HL-60 (cell line): Measurements from ENCODE around the gene CALML6.

Experiments
- DNase-seq, 2 experiments: peaks; one replicate each; pipeline ENCODE4 v3.0.0-alpha.2; 2010 to 2020; ENCODE audit warnings: low read depth in 1 of 2, low spot score in 1 of 2
- H3K27ac ChIP-seq: fragments of 250-450 bp; sonication (Bioruptor Pico); replicated peaks from 2 replicates; pipeline ENCODE4 v1.5.1; 2020; ENCODE audit warnings: mild to moderate bottlenecking, moderate library complexity
- H3K27me3 ChIP-seq: fragments of 250-450 bp; sonication (Bioruptor Pico); 2 replicates; pipeline ENCODE4 v1.5.1; 2021; ENCODE audit warnings: mild to moderate bottlenecking, moderate library complexity; ENCODE audit not compliant: insufficient read depth, poor library complexity, severe bottlenecking
- H3K4me3 ChIP-seq: replicated peaks from 2 replicates; pipeline ENCODE4 v1.5.1; 2011; ENCODE audit warnings: mild to moderate bottlenecking, control low read depth, low read length; ENCODE audit not compliant: insufficient read depth
- GABPA ChIP-seq: IDR thresholded peaks from 2 replicates; pipeline ENCODE4 v1.6.1; 2012; ENCODE audit warnings: low read depth
- POLR2AphosphoS5 ChIP-seq: IDR thresholded peaks from 2 replicates; pipeline ENCODE4 v1.6.1; 2012; ENCODE audit warnings: low read depth
- SPI1 ChIP-seq: IDR thresholded peaks from 2 replicates; pipeline ENCODE4 v1.6.1; 2012; ENCODE audit warnings: low read depth, mild to moderate bottlenecking, borderline replicate concordance
- TF ChIP-seq, protein P1 (sequence below): IDR thresholded peaks from one replicate; pipeline ENCODE4 v1.5.1; 2011; ENCODE audit warnings: low read length, control low read depth, inconsistent platforms; ENCODE audit not compliant: insufficient read depth
- TF ChIP-seq, protein P2 (sequence below): IDR thresholded peaks from 2 replicates; pipeline ENCODE4 v1.6.1; 2012; ENCODE audit warnings: low read depth; ENCODE audit not compliant: insufficient replicate concordance

Gene CALML6

DNA sequence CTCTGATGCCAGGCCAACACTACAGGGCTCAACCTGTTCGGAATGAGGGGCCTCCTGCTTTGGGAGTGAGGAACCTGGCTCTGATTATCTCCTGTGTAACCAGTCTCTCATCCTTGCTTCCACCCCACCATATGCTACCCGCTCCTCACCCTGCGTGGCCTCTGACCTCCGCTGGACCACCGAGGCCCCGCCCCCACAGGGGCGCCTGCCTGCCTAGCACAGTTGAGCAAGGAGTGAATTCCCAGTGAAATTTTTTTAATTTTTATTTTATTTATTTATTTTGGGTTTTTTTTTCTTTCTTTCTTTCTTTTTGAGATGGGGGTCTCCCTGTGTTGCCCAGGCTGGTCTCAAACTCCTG is 22.3 kb upstream of the CALML6 start:
- no peaks in the 10 kb centered on the region for H3K27me3 ChIP-seq
- H3K27ac ChIP-seq: no peak overlapping the region
- no peak overlapping the region for H3K4me3 ChIP-seq
- TF ChIP-seq, protein P1, sequence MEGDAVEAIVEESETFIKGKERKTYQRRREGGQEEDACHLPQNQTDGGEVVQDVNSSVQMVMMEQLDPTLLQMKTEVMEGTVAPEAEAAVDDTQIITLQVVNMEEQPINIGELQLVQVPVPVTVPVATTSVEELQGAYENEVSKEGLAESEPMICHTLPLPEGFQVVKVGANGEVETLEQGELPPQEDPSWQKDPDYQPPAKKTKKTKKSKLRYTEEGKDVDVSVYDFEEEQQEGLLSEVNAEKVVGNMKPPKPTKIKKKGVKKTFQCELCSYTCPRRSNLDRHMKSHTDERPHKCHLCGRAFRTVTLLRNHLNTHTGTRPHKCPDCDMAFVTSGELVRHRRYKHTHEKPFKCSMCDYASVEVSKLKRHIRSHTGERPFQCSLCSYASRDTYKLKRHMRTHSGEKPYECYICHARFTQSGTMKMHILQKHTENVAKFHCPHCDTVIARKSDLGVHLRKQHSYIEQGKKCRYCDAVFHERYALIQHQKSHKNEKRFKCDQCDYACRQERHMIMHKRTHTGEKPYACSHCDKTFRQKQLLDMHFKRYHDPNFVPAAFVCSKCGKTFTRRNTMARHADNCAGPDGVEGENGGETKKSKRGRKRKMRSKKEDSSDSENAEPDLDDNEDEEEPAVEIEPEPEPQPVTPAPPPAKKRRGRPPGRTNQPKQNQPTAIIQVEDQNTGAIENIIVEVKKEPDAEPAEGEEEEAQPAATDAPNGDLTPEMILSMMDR: no peak
- DNase-seq: no peak

DNA sequence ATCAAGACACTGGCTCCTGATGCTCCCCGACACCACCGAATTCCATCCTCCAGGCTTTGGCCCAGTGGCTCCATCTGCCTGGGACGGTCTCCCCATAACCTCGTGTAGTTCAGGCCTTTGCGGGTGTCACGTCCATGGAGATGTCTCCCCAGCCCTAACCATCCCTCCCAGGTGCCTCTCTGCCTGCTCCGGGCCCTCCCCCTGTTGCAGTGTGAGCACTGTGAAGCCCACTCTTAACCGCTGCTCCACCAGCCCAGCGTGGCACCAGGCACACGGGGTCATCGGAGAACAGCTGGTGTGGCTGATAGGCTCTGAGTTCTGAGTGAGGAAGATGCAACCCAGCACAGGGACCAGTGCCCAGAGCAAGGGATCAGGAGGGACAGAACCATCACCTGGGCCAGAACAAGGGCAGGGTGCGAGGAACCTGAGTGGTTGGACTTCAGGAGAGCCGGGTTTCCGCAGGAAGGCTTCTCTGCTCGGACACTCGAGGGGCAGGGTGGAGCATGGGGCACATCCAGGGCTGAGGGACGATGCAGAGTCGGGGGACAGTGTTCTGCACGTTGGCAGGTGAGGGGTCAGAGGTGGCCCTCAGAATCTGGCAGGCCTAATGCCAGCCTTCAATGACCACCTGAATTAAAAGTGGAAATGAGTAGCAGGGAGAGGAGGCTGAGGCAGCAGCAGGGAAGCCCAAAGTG is 21.6 kb upstream of the CALML6 start:
- Histone ChIP-seq H3K4me3 (no peak overlapping the region), H3K27me3 (no peaks in the 10 kb centered on the region), H3K27ac (no peak overlapping the region)
- DNase-seq: no peak
- TF ChIP-seq, protein P2, sequence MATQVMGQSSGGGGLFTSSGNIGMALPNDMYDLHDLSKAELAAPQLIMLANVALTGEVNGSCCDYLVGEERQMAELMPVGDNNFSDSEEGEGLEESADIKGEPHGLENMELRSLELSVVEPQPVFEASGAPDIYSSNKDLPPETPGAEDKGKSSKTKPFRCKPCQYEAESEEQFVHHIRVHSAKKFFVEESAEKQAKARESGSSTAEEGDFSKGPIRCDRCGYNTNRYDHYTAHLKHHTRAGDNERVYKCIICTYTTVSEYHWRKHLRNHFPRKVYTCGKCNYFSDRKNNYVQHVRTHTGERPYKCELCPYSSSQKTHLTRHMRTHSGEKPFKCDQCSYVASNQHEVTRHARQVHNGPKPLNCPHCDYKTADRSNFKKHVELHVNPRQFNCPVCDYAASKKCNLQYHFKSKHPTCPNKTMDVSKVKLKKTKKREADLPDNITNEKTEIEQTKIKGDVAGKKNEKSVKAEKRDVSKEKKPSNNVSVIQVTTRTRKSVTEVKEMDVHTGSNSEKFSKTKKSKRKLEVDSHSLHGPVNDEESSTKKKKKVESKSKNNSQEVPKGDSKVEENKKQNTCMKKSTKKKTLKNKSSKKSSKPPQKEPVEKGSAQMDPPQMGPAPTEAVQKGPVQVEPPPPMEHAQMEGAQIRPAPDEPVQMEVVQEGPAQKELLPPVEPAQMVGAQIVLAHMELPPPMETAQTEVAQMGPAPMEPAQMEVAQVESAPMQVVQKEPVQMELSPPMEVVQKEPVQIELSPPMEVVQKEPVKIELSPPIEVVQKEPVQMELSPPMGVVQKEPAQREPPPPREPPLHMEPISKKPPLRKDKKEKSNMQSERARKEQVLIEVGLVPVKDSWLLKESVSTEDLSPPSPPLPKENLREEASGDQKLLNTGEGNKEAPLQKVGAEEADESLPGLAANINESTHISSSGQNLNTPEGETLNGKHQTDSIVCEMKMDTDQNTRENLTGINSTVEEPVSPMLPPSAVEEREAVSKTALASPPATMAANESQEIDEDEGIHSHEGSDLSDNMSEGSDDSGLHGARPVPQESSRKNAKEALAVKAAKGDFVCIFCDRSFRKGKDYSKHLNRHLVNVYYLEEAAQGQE: no peak
- no peak for TF ChIP-seq GABPA
- no peak for TF ChIP-seq SPI1
- TF ChIP-seq, protein P1: no peak
- TF ChIP-seq POLR2AphosphoS5: no peak

DNA sequence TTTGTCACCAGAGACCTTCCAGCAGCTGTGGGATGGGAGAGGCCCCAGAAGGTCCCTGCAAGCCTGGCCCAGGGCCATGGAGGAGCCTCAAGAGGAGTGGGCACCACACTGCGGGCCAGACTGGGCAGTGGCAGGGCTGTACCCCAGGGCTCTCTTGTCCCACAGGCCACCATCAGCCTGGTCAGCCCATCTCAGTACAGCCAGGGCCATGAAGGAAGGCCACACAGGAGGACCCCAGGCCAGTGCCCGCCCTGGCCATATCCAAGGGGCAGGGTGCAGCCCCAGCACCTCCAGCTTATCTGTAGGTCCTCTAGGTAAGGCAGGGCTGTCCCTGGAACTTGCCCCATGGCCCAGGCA is 21.1 kb upstream of the CALML6 start:
- H3K27ac ChIP-seq: no peak overlapping the region
- DNase-seq: no peak
- H3K27me3 ChIP-seq: no peaks in the 10 kb centered on the region
- TF ChIP-seq GABPA: no peak
- TF ChIP-seq POLR2AphosphoS5: no peak
- TF ChIP-seq SPI1: no peak
- TF ChIP-seq, protein P1: no peak
- TF ChIP-seq, protein P2: no peak
- no peak overlapping the region for H3K4me3 ChIP-seq
